ENCODE measurements around the gene HIVEP3. TPM values are rescaled to one million over a fixed set of nuclear protein-coding genes. Genes with fewer than 3 reads are reported as not detected.

HIVEP3 gene
- total RNA-seq, 1 experiment from 2014 or later, result 6.0 TPM

GRCh38 chr1:41709873-41710272 is 208.8 kb downstream of the HIVEP3 start:
- intact Hi-C loops (cut with micrococcal nuclease; ENCODE audit: unreplicated experiment), result no loop called here
- no peak for ATAC-seq
- no peaks in the 10 kb centered on the region; the same call in 1 of the 2 replicates for H3K4me1 ChIP-seq (ENCODE audit: control insufficient read depth, insufficient read depth, low read length)
- H3K27me3 ChIP-seq (ENCODE audit: control insufficient read depth, insufficient read depth, low read length), result no peaks in the 10 kb centered on the region
- DNase-seq (ENCODE audit: low read depth, low spot score), result no peak
- in situ Hi-C loops (cut with HindIII; ENCODE audit: low pct_unique_long_range_greater_than_20kb, low sequenced_read_pairs), result no loop called here
- no TSS peak for BruUV-seq (replicated peaks)
- no peaks in the 10 kb centered on the region for H3K36me3 ChIP-seq (ENCODE audit: control insufficient read depth, insufficient read depth, low read length)
- no peak overlapping the region for H3K4me3 ChIP-seq (ENCODE audit: low read depth in 2 of 2, low read length in 2 of 2)
- TF ChIP-seq POLR2AphosphoS5 (IDR thresholded peaks at IDR 0.05; ENCODE audit: low read depth, low read length), result no peak
- CTCF ChIA-PET, result no interaction called here
- no peaks in the 10 kb centered on the region for H3K9me3 ChIP-seq (ENCODE audit: control insufficient read depth, insufficient read depth, low read depth, low read length)
- POLR2A ChIA-PET, result no interaction called here
- H3K27ac ChIP-seq (ENCODE audit: low read length), result no peak overlapping the region

- no peaks in the 10 kb centered on the region for H3K36me3 ChIP-seq (ENCODE audit: control insufficient read depth, insufficient read depth, low read length)
- DNase-seq (ENCODE audit: low read depth, low spot score) (no peak), ATAC-seq (no peak)
- ChIA-PET POLR2A (no interaction called here), CTCF (no interaction called here)
- no peaks in the 10 kb centered on the region; the same call in 1 of the 2 replicates for H3K4me1 ChIP-seq (ENCODE audit: control insufficient read depth, insufficient read depth, low read length)
- TF ChIP-seq SIN3A (IDR thresholded peaks at IDR 0.05; ENCODE audit: borderline replicate concordance, insufficient read depth, low read depth, low read length), result no peak
- TF ChIP-seq REST (IDR thresholded peaks at IDR 0.05; ENCODE audit: insufficient read depth in 1 of 2, low read depth in 2 of 2, low read length in 1 of 2), result no peak
- no peak for TF ChIP-seq CTCF (IDR thresholded peaks at IDR 0.05)
- no peak for TF ChIP-seq TCF7L2 (IDR thresholded peaks at IDR 0.05; ENCODE audit: low read depth, low read length)
- no peak for TF ChIP-seq POLR2AphosphoS5 (IDR thresholded peaks at IDR 0.05; ENCODE audit: low read depth, low read length)
- in situ Hi-C loops (cut with HindIII; ENCODE audit: low pct_unique_long_range_greater_than_20kb, low sequenced_read_pairs), result no loop called here
- H3K4me3 ChIP-seq (ENCODE audit: low read depth in 2 of 2, low read length in 2 of 2), result no peak overlapping the region
- H3K27ac ChIP-seq (ENCODE audit: low read length), result no peak overlapping the region
- H3K9me3 ChIP-seq (ENCODE audit: control insufficient read depth, insufficient read depth, low read depth, low read length), result no peaks in the 10 kb centered on the region
- intact Hi-C loops (cut with micrococcal nuclease; ENCODE audit: unreplicated experiment), result no loop called here
- no TSS peak for BruUV-seq (replicated peaks)
- H3K27me3 ChIP-seq (ENCODE audit: control insufficient read depth, insufficient read depth, low read length), result no peaks in the 10 kb centered on the region
These were observed 209.4 kb downstream of the HIVEP3 start for GRCh38 chr1:41709331-41709730.

GRCh38 chr1:41708332-41708731 is 210.4 kb downstream of the HIVEP3 start:
- no TSS peak for BruUV-seq (replicated peaks)
- in situ Hi-C loops (cut with HindIII; ENCODE audit: low pct_unique_long_range_greater_than_20kb, low sequenced_read_pairs), result no loop called here
- no peak overlapping the region for H3K4me3 ChIP-seq (ENCODE audit: low read depth in 2 of 2, low read length in 2 of 2)
- no peaks in the 10 kb centered on the region for H3K36me3 ChIP-seq (ENCODE audit: control insufficient read depth, insufficient read depth, low read length)
- intact Hi-C loops (cut with micrococcal nuclease; ENCODE audit: unreplicated experiment), result no loop called here
- H3K9me3 ChIP-seq (ENCODE audit: control insufficient read depth, insufficient read depth, low read depth, low read length), result no peaks in the 10 kb centered on the region
- no peak for DNase-seq (ENCODE audit: low read depth, low spot score)
- no peaks in the 10 kb centered on the region for H3K27me3 ChIP-seq (ENCODE audit: control insufficient read depth, insufficient read depth, low read length)
- no peak overlapping the region for H3K27ac ChIP-seq (ENCODE audit: low read length)
- ChIA-PET POLR2A (no interaction called here), CTCF (no interaction called here)
- no peak for TF ChIP-seq REST (IDR thresholded peaks at IDR 0.05; ENCODE audit: insufficient read depth in 1 of 2, low read depth in 2 of 2, low read length in 1 of 2)
- TF ChIP-seq TCF7L2 (IDR thresholded peaks at IDR 0.05; ENCODE audit: low read depth, low read length), result no peak
- no peak for TF ChIP-seq POLR2AphosphoS5 (IDR thresholded peaks at IDR 0.05; ENCODE audit: low read depth, low read length)
- no peak for TF ChIP-seq SIN3A (IDR thresholded peaks at IDR 0.05; ENCODE audit: borderline replicate concordance, insufficient read depth, low read depth, low read length)
- no peak for TF ChIP-seq CTCF (IDR thresholded peaks at IDR 0.05)
- ATAC-seq, result no peak
- H3K4me1 ChIP-seq (ENCODE audit: control insufficient read depth, insufficient read depth, low read length), result no peaks in the 10 kb centered on the region

Measured in Panc1 (cell line).